NCI-H2196 (cell line): ENCODE measurements around the gene SLC48A1.

Source experiments
- DNase-seq: peaks from one replicate; lab custom pipeline; 2025; ENCODE audit not compliant: unreplicated experiment; lab: John Stamatoyannopoulos, UW

Gene SLC48A1

DNA sequence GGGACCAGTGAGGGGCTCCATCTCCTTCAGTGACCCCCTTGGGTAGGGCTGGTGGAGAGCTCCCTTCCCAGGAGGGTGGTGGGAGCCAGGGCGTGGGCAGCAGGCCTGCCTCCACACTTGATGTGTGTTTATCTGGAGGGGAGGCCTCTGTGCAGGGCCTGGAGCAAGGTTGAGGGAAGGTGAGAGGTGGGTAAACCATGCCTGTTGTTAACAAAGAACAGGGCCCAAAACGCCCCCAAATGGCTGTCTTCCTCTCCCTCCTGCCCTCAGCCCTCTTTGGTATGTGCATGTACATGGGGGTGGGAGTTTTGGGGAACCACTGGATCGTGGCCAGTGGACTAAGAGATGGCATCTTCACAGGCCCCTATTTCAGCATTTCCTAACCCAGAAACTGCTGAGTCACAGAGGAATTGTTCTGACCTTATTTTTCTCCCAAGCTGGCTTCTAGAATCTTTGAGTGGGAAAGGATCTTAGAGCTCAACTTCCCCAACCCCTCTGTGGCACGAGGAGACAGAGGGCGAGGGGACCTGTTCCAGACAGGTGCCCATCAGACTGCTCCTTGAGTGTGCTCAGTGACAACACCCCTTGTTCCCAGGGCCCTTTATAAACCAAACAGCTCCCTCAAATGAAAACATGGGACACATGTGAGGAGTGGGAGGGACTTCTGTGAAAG, 3.6 kb downstream of the SLC48A1 start:
- DNase-seq = no peak

DNA sequence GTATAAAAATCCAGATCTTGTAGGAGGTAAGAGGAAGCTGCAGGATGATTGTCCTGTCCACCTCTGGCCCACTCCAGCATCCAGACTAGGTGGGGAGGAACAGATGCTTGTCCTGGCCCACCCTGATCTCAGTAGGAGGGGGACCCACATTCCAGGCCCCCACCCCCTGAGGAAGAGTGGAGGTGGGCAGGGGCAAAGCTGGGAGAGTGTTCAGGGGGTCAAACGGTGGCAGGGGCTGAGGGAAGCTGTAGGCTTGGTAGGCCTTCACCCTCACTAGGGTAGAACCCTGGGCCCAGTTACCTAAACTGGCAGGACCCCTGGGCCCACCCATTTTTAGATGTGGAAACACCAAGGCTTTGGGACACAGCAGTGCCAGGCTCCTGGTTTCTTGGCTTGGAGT, 4.1 kb downstream of the SLC48A1 start:
- no peak for DNase-seq

DNA sequence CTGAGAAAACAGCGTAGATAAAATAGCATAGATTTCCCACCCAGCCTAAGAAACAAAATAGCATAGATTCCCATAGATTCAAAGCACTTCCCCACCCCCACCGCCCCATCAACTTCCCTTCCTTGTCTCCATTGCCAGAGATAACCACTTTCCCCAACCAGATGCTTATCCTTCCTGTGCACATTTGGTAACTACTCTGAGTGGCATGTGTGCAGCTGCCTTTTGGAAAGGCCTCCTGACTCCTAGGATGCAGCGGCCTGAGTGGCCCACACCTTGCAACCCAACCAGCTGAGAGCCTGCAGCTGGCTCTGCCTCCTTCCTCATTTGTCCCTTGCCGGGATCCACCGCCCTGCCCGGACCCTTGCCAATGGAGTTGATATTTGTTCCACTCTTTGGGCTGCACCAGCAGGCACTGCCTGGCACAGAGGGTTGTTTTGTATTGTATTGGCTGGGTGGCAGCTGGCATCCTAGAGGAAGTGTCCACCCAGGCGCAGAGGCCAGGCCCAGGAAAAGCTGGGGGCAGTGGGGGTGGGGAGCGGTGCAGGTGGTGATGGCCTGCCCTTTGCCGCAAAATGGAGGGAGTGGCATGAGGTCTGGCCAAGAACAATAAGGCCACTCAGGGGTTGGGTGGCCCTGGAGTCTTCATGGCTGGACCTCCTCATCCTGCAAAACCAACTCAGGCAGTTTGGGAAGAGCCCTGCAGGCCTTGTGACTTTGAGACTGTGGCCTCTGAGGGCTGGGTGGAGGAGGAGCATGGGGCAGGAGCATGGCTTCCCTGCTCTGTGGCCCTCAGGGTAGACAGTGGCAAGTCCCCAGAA, 4.9 kb downstream of the SLC48A1 start:
- peak; percentile 79 for DNase-seq

DNA sequence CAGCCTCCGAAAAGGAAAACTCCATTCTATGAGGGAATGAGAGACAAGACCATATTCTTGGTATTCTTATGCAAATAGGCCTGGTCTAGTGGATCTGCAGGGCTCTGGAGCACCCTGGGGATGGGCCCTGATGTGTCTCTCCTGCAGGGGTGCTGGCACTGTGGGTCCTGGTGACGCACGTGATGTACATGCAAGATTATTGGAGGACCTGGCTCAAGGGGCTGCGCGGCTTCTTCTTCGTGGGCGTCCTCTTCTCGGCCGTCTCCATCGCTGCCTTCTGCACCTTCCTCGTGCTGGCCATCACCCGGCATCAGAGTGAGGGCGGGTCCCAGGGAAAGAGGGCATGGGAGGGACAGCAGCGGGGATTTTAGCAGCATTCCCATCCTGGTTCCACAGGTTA, 5.8 kb downstream of the SLC48A1 start:
- DNase-seq = no peak

GRCh38 chr12:47779301-47779942, 6.4 kb downstream of the SLC48A1 start:
- peak; percentile 84 for DNase-seq

DNA sequence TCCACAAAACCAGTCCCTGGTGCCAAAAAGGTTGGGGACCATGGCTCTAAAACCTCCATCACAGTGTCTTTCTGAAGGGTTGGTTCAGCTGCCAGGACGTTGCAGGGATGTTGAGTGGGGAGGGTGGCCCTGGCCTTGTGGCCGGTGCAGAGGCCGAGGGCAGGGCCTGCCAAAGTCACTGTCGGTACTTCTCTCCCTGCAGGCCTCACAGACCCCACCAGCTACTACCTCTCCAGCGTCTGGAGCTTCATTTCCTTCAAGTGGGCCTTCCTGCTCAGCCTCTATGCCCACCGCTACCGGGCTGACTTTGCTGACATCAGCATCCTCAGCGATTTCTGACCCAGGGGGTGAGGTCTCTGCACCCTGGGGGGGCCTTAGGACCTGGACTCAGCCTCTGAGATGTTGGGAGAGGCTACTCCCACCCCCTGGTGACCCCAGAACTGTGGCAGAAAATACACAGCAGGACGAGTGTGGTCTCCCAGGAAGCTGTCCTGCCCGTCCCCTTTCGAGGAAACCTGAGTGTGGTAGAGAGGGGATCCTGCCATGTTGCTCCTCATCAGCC, 7.0 kb downstream of the SLC48A1 start:
- no peak for DNase-seq

DNA sequence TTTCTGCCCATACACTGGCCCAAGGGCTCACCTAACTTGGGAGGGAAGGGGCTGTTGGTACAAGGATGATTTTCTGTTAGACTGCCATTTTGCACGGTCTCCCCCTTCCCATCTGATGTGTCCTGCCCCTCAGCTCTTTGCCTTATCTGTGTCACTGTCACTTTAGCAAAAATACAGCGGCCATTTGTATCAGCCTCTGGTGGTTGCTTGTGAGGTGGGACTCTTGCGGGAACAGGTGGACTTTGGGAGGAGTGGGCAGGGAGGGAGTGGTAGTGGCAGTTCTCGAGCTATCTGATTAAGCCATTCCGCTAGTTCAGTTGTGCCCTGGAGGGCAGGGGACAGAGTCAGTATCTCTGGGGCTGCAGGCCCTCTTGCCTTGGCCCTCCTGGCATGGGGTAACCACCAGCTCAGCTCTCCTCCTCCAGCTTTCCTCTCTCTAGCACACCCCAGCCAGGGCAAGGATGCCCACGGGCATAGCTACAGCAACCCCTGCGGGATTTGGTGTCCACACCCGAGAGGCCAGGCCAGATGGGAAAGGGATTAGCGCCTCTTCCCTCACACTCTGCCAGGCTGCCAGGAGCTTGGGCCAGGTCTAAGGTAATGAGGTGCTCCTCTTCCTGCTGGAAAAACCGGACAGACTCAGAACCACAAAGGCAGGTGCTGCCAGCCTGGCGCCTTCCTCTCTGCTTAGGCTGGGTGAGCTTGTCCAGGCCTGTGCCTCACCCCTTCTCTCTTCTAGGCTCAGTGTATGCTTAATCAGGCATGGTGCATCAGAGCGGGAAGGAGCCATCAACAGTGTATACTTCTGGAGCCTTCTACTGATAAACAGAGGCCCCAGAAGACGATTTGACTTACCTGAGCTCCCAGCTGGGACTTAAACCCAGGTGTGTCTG, 8.7 kb downstream of the SLC48A1 start:
- DNase-seq = peak; percentile 22

- DNase-seq = no peak
Measured at GRCh38 chr12:47782372-47782770, 9.3 kb downstream of the SLC48A1 start.

GRCh38 chr12:47783024-47783755, 10.2 kb downstream of the SLC48A1 start:
- DNase-seq = no peak

GRCh38 chr12:47783821-47784819, 11.1 kb downstream of the SLC48A1 start:
- DNase-seq = no peak

DNA sequence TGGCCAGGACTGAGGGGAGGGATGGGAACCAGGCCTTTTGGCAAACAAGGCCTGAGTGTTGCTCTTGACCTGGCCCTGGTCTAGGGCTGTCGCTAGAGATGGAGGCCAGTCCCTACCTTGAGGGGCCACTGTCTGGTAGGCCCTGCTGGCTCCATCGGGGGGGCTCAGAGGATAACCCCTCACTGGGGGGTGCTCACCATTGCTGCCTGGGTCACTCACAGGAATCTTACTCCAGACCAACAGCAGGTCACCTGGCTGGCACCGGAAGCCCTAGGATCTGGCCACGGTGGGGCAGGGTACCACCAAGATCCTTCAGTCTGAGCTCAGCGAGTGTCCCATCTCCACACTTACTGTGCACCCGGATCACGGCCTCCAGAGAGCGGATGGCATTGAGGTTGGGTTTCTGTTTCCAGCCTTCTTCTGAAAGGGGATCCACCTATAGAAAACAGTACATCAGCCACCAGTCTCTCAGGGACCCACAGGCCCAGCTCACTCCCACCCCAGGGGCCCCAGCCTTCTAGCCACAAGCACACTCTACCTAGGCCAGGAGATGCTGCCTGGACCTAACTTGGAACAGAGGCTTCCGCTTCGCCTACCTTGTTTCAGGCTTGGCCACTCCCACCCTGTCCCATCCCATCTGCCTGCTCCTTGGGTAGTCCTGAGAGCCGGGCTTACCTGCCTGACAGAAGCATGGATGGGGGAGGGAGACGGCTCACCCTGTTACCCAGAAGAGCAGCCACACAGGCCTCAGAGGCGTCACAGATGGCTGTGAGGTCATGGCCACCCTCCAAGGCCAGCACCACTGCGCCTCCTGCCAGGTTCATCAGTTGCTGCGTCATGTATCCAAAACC, 12.2 kb downstream of the SLC48A1 start:
- DNase-seq = no peak

DNA sequence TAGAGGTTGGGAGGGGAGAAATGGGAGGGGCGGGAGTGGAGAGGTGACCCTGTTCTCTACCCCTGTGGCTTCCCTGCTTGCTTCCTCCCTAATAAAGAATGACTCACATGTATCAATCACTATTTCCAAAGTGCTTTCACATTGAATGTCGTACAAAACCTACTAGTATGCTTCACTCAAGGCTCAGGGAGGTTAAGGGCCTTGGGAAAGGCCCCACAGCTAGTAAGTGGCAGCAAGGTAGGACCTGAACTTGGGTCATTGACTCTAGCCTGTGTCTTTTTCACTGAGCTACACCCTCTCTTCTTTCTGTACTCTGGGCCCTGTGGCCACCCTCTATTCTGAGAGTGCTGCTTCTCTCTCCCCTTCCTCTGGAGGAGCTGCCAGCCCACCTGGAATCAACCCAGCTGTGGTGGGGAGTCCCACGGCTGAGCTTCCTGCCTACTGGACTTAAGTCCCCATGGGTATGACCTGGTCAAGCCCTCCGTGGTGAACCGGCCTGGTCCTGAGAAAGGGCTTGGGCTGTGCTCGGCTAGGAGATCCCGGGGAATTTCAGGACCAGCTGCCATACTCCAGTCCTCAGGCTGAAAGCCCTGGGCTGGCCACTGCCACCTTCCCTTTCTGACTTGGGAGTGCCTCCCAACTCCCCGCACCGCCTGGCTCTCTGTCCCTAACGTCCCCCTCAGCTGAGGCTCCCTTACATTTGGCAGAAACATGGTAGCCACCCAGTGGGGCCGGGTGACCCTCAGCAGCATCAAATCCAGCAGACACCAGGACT, 13.0 kb downstream of the SLC48A1 start:
- no peak for DNase-seq

GRCh38 chr12:47786662-47787280, 13.7 kb downstream of the SLC48A1 start:
- DNase-seq = no peak

- DNase-seq = no peak
Measured at GRCh38 chr12:47787596-47788319, 14.7 kb downstream of the SLC48A1 start.

DNA sequence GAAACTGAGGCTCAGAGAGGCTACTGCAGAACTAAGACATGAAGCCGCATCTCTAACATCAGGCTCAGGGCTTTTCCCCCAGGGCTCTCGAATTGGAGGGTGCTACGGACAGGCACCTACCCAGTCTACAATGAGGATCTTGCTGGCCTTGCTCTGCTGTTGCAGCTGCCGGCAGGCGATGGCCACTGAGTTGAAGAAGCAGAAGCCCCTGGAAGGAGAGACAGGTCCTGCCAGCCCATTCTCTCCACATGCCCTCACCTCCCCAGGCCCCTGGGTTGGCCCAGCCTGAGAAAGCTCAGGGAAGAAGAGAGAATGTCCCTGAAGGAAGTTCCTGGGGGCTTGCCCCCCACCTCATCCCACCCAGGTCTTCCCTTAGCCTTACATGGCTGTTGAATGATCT, 16.1 kb downstream of the SLC48A1 start:
- no peak for DNase-seq
